Smooth muscle cell (in vitro differentiated cells): ENCODE data around the gene SCN2A. TPM values are rescaled to one million over a fixed set of nuclear protein-coding genes. Genes with fewer than 3 reads are reported as not detected.

ENCODE experiments used
- DNase-seq: peaks from one replicate; lab custom pipeline; 2025; ENCODE audit not compliant: unreplicated experiment; lab: John Stamatoyannopoulos, UW
- H2AFZ ChIP-seq: fragments of 200-600 bp; sonication (generic); 2 replicates; pipeline ENCODE4 v1.6.0; 2016; ENCODE audit warnings: antibody characterized with exemption, low read depth, mild to moderate bottlenecking
- H3F3A ChIP-seq: fragments of 200-600 bp; sonication (generic); 2 replicates; pipeline ENCODE4 v1.6.0; 2017; ENCODE audit warnings: antibody characterized with exemption, low read depth
- H3K27ac ChIP-seq: fragments of 200-600 bp; sonication (generic); 2 replicates; pipeline ENCODE4 v1.5.1; 2016; ENCODE audit warnings: low read depth, mild to moderate bottlenecking
- H3K27me3 ChIP-seq: fragments of 200-600 bp; sonication (generic); 2 replicates; pipeline ENCODE4 v1.6.1; 2016; ENCODE audit warnings: low read depth, mild to moderate bottlenecking
- H3K36me3 ChIP-seq: fragments of 200-600 bp; sonication (generic); 2 replicates; pipeline ENCODE4 v1.5.1; 2016; ENCODE audit warnings: low read depth
- H3K4me1 ChIP-seq: fragments of 200-600 bp; sonication (generic); 2 replicates; pipeline ENCODE4 v1.5.1; 2016; ENCODE audit warnings: low read depth
- H3K4me2 ChIP-seq: fragments of 200-600 bp; sonication (generic); 2 replicates; pipeline ENCODE4 v1.6.0; 2016; ENCODE audit warnings: mild to moderate bottlenecking
- H3K4me3 ChIP-seq: fragments of 200-600 bp; sonication (generic); 2 replicates; pipeline ENCODE4 v1.5.1; 2016; ENCODE audit warnings: mild to moderate bottlenecking
- H3K79me2 ChIP-seq: fragments of 200-600 bp; sonication (generic); 2 replicates; pipeline ENCODE4 v1.6.0; 2016; ENCODE audit warnings: low read depth, mild to moderate bottlenecking
- H3K9ac ChIP-seq: fragments of 200-600 bp; sonication (generic); 2 replicates; pipeline ENCODE4 v1.6.0; 2016; ENCODE audit warnings: low read depth
- H3K9me3 ChIP-seq: fragments of 200-600 bp; sonication (generic); replicated peaks from 2 replicates; pipeline ENCODE4 v1.5.1; 2016; ENCODE audit warnings: low read depth
- H4K20me1 ChIP-seq: fragments of 200-600 bp; sonication (generic); 2 replicates; pipeline ENCODE4 v1.6.0; 2016; ENCODE audit warnings: low read depth
- CTCF ChIP-seq: fragments of 200-600 bp; sonication (generic); IDR thresholded peaks from 2 replicates; pipeline ENCODE4 v1.5.1; 2017; ENCODE audit warnings: borderline replicate concordance, mild to moderate bottlenecking, antibody characterized with exemption; ENCODE audit not compliant: insufficient read depth, poor library complexity, severe bottlenecking
- WGBS: methylation state at CpG from one replicate; pipeline ENCODE4 v1.1.7; 2016; ENCODE audit warnings: low lambda C conversion rate; 5-methylcytosine and 5-hydroxymethylcytosine counted together
- polyA plus RNA-seq: library from polyadenylated mRNA; unstranded; fragments of >200 nt; fragmentation: Nextera tagmentation; extraction: Ambion mirVana; gene quantifications from 2 replicates; pipeline ENCODE4 v1.2.1, GENCODE V29; 2016
- total RNA-seq: library from RNA; depleted of rRNA; stranded (reverse); fragments of >200 nt; gene quantifications from 2 replicates; pipeline ENCODE4 v1.2.3, GENCODE V29; 2014

SCN2A gene
- total and polyA plus RNA-seq, 2 experiments from 2014 or later = 0.17 to 0.27 TPM

- WGBS = 58% methylated on average over 3 of the region's 3 CpGs
- Histone ChIP-seq H3K4me3 (no peak overlapping the region), H3K4me1 (no peaks in the 10 kb centered on the region), H3K27ac (no peak overlapping the region), H2AFZ (no peak overlapping the region), H3K9me3 (no peaks in the 10 kb centered on the region), H3K27me3 (no peaks in the 10 kb centered on the region), H3K4me2 (no peak overlapping the region), H3F3A (no peaks in the 10 kb centered on the region), H3K9ac (no peak overlapping the region), H4K20me1 (no peaks in the 10 kb centered on the region), H3K79me2 (no peaks in the 10 kb centered on the region), H3K36me3 (no peaks in the 10 kb centered on the region)
- DNase-seq = no peak
- TF ChIP-seq CTCF = no peak
Measured at GRCh38 chr2:165219481-165219880, 19.7 kb upstream of the SCN2A start.

- no peaks in the 10 kb centered on the region for H3K27me3 ChIP-seq
- 49% methylated on average over 1 of the region's 1 CpG for WGBS
- H3K4me1 ChIP-seq = no peaks in the 10 kb centered on the region
- no peaks in the 10 kb centered on the region for H3K9me3 ChIP-seq
- no peak overlapping the region for H3K4me3 ChIP-seq
- TF ChIP-seq CTCF = no peak
- no peaks in the 10 kb centered on the region for H4K20me1 ChIP-seq
- H2AFZ ChIP-seq = no peak overlapping the region
- H3F3A ChIP-seq = no peaks in the 10 kb centered on the region
- no peaks in the 10 kb centered on the region for H3K36me3 ChIP-seq
- no peak overlapping the region for H3K27ac ChIP-seq
- H3K9ac ChIP-seq = no peak overlapping the region
- no peak overlapping the region for H3K4me2 ChIP-seq
- H3K79me2 ChIP-seq = no peaks in the 10 kb centered on the region
- no peak for DNase-seq
Measured at GRCh38 chr2:165224941-165225340, 14.3 kb upstream of the SCN2A start.

- H3K36me3 ChIP-seq = no peaks in the 10 kb centered on the region
- H3K9ac ChIP-seq = no peak overlapping the region
- no peak overlapping the region for H3K4me2 ChIP-seq
- H3K4me3 ChIP-seq = no peak overlapping the region
- no peaks in the 10 kb centered on the region for H3F3A ChIP-seq
- 97% methylated on average over 1 of the region's 1 CpG for WGBS
- TF ChIP-seq CTCF = no peak
- no peaks in the 10 kb centered on the region for H3K4me1 ChIP-seq
- no peaks in the 10 kb centered on the region for H3K9me3 ChIP-seq
- H3K27me3 ChIP-seq = no peaks in the 10 kb centered on the region
- H3K79me2 ChIP-seq = no peaks in the 10 kb centered on the region
- H3K27ac ChIP-seq = no peak overlapping the region
- DNase-seq = no peak
- no peaks in the 10 kb centered on the region for H4K20me1 ChIP-seq
- H2AFZ ChIP-seq = no peak overlapping the region
Measured at GRCh38 chr2:165227571-165227970, 11.6 kb upstream of the SCN2A start.

GRCh38 chr2:165237056-165237455 is 2.2 kb upstream of the SCN2A start:
- no peaks in the 10 kb centered on the region for H3K79me2 ChIP-seq
- 67% methylated on average over 2 of the region's 2 CpGs for WGBS
- no peak overlapping the region for H3K4me3 ChIP-seq
- TF ChIP-seq CTCF = no peak
- H3K27me3 ChIP-seq = no peaks in the 10 kb centered on the region
- no peaks in the 10 kb centered on the region for H3K9me3 ChIP-seq
- H2AFZ ChIP-seq = no peak overlapping the region
- H3K27ac ChIP-seq = no peak overlapping the region
- no peak overlapping the region for H3K4me2 ChIP-seq
- no peaks in the 10 kb centered on the region for H3K36me3 ChIP-seq
- H3F3A ChIP-seq = no peaks in the 10 kb centered on the region
- H3K4me1 ChIP-seq = no peaks in the 10 kb centered on the region
- no peak overlapping the region for H3K9ac ChIP-seq
- H4K20me1 ChIP-seq = no peaks in the 10 kb centered on the region
- no peak for DNase-seq
